GF-D8 (cell line): ENCODE data around the gene AHCYL2.
A peak's percentile ranks its signal among the peaks of the same experiment; 100 is the strongest.
"Not testable (repeated sequence)": the region's sequence is repeated elsewhere in the genome, so short reads cannot be mapped to it uniquely, and the experiment has no call there.

Experiments
- DNase-seq: peaks from one replicate; lab custom pipeline; 2025; lab: John Stamatoyannopoulos, UW

Gene AHCYL2

GRCh38 chr7:129385598-129385997 is 160.8 kb downstream of the AHCYL2 start:
- no peak for DNase-seq

GRCh38 chr7:129386506-129386905 is 161.7 kb downstream of the AHCYL2 start:
- no peak for DNase-seq

GRCh38 chr7:129387537-129387936 is 162.7 kb downstream of the AHCYL2 start:
- no peak for DNase-seq

GRCh38 chr7:129388333-129389098 is 163.7 kb downstream of the AHCYL2 start:
- DNase-seq, result no peak

- DNase-seq, result no peak
Measured at GRCh38 chr7:129389829-129390228, 165.0 kb downstream of the AHCYL2 start.

GRCh38 chr7:129390314-129390713 is 165.5 kb downstream of the AHCYL2 start:
- DNase-seq, result no peak

- no peak for DNase-seq
Measured at GRCh38 chr7:129391546-129392171, 166.8 kb downstream of the AHCYL2 start.

- DNase-seq, result no peak
Measured at GRCh38 chr7:129393255-129393654, 168.4 kb downstream of the AHCYL2 start.

GRCh38 chr7:129394101-129394500 is 169.3 kb downstream of the AHCYL2 start:
- no peak for DNase-seq

- DNase-seq, result no peak
Measured at GRCh38 chr7:129394982-129395914, 170.4 kb downstream of the AHCYL2 start.

- peak; percentile 65 for DNase-seq
Measured at GRCh38 chr7:129401228-129401966, 176.6 kb downstream of the AHCYL2 start.

- no peak for DNase-seq
Measured at GRCh38 chr7:129401967-129402860, 177.4 kb downstream of the AHCYL2 start.

- DNase-seq, result no peak
Measured at GRCh38 chr7:129405527-129405926, 180.7 kb downstream of the AHCYL2 start.

GRCh38 chr7:129410238-129410637 is 185.4 kb downstream of the AHCYL2 start:
- DNase-seq, result not testable (repeated sequence)

- DNase-seq, result no peak
Measured at GRCh38 chr7:129412501-129412900, 187.7 kb downstream of the AHCYL2 start.

GRCh38 chr7:129417073-129417472 is 192.2 kb downstream of the AHCYL2 start:
- no peak for DNase-seq

GRCh38 chr7:129421717-129422250 is 197.0 kb downstream of the AHCYL2 start:
- no peak for DNase-seq

- DNase-seq, result no peak
Measured at GRCh38 chr7:129422727-129423126, 197.9 kb downstream of the AHCYL2 start.

- DNase-seq, result no peak
Measured at GRCh38 chr7:129423700-129424410, 199.0 kb downstream of the AHCYL2 start.

- no peak for DNase-seq
Measured at GRCh38 chr7:129426482-129426881, 201.7 kb downstream of the AHCYL2 start.
